Esophagus (tissue), 2 donors: ENCODE data around the gene PTPRE. TPM values are rescaled to one million over a fixed set of nuclear protein-coding genes. Genes with fewer than 3 reads are reported as not detected.
"Not testable (repeated sequence)": the region's sequence is repeated elsewhere in the genome, so short reads cannot be mapped to it uniquely, and the experiment has no call there.

ENCODE experiments used
- H3K27ac ChIP-seq, 2 donors: one replicate each; pipeline ENCODE4 v1.5.1; 2013; ENCODE audit warnings: low read depth in 2 of 2, mild to moderate bottlenecking in 2 of 2, inconsistent platforms in 1 of 2, low read length in 1 of 2, moderate library complexity in 1 of 2
- H3K27me3 ChIP-seq, 2 donors: one replicate each; pipeline ENCODE4 v1.6.1; 2013; ENCODE audit warnings: low read length in 2 of 2, control low read depth in 1 of 2, mild to moderate bottlenecking in 1 of 2; ENCODE audit not compliant: insufficient read depth in 2 of 2, control insufficient read depth in 1 of 2
- H3K36me3 ChIP-seq, 2 donors: one replicate each; pipeline ENCODE4 v1.6.1; 2013; ENCODE audit warnings: low read length in 1 of 2; ENCODE audit not compliant: control insufficient read depth in 2 of 2, insufficient read depth in 2 of 2
- H3K4me1 ChIP-seq, 2 donors: one replicate each; pipeline ENCODE4 v1.6.1; 2013; ENCODE audit warnings: low read length in 1 of 2; ENCODE audit not compliant: control insufficient read depth in 2 of 2, insufficient read depth in 2 of 2
- H3K4me3 ChIP-seq, 2 donors: one replicate each; pipeline ENCODE4 v1.5.1; 2013; ENCODE audit warnings: low read length in 2 of 2, mild to moderate bottlenecking in 2 of 2, low read depth in 1 of 2, moderate library complexity in 1 of 2
- H3K9me3 ChIP-seq, 2 donors: one replicate each; pipeline ENCODE4 v1.6.1; 2013; ENCODE audit warnings: mild to moderate bottlenecking in 2 of 2, low read depth in 1 of 2, low read length in 1 of 2, moderate library complexity in 1 of 2; ENCODE audit not compliant: control insufficient read depth in 2 of 2, insufficient read depth in 1 of 2
- WGBS, 2 donors: extraction: QIAGEN DNeasy Blood & Tissue Kit; methylation state at CpG; one replicate each; pipeline ENCODE4 v1.1.7; 2013; 5-methylcytosine and 5-hydroxymethylcytosine counted together
- polyA plus RNA-seq, 2 donors: library from polyadenylated mRNA; stranded (reverse); fragments of 200-250 nt; gene quantifications; one replicate each; pipeline ENCODE4 v1.2.3, GENCODE V29; 2013
- donor health status: healthy with polysubstance abuse.
- donor health status: Bipolar disorder and iron deficiency.

PTPRE gene
- polyA plus RNA-seq, 2 donors: 3.8 to 5.5 TPM

- Histone ChIP-seq H3K27ac (no peak overlapping the region), H3K4me3 (no peak overlapping the region), H3K36me3 (no peaks in the 10 kb centered on the region), H3K27me3 (no peaks in the 10 kb centered on the region), H3K9me3 (peaks cover 0 to 2% of the 10 kb centered on the region in 2 donors), H3K4me1 (no peaks in the 10 kb centered on the region)
- 80 to 83% methylated on average over 10 of the region's 10 CpGs for WGBS, 2 donors
Measured at GRCh38 chr10:127982601-127983000, 75.7 kb downstream of the PTPRE start.

GRCh38 chr10:127983344-127984100 is 76.6 kb downstream of the PTPRE start:
- H3K4me1 ChIP-seq: no peaks in the 10 kb centered on the region
- H3K4me3 ChIP-seq: no peak overlapping the region
- no peaks in the 10 kb centered on the region for H3K27me3 ChIP-seq
- H3K9me3 ChIP-seq: peaks cover 0 to 2% of the 10 kb centered on the region in 2 donors
- H3K27ac ChIP-seq: no peak overlapping the region
- WGBS, 2 donors: 64 to 68% methylated on average over 19 of the region's 19 CpGs
- no peaks in the 10 kb centered on the region for H3K36me3 ChIP-seq

- Histone ChIP-seq H3K27me3 (no peaks in the 10 kb centered on the region), H3K36me3 (no peaks in the 10 kb centered on the region), H3K4me1 (no peaks in the 10 kb centered on the region), H3K9me3 (peaks cover 0 to 2% of the 10 kb centered on the region in 2 donors), H3K4me3 (no peak overlapping the region), H3K27ac (no peak overlapping the region)
- WGBS, 2 donors: 85 to 88% methylated on average over 6 of the region's 6 CpGs
Measured at GRCh38 chr10:127984945-127985344, 78.0 kb downstream of the PTPRE start.

GRCh38 chr10:127986531-127987466 is 79.9 kb downstream of the PTPRE start:
- no peaks in the 10 kb centered on the region for H3K9me3 ChIP-seq
- H3K4me1 ChIP-seq: peaks cover 0 to under 1% of the 10 kb centered on the region in 2 donors
- H3K36me3 ChIP-seq: no peaks in the 10 kb centered on the region
- H3K4me3 ChIP-seq: no peak overlapping the region
- H3K27me3 ChIP-seq: no peaks in the 10 kb centered on the region
- 59 to 69% methylated on average over 14 of the region's 14 CpGs for WGBS, 2 donors
- peak overlapping the region in 1 of 2 donors; percentile 34 for H3K27ac ChIP-seq

DNA sequence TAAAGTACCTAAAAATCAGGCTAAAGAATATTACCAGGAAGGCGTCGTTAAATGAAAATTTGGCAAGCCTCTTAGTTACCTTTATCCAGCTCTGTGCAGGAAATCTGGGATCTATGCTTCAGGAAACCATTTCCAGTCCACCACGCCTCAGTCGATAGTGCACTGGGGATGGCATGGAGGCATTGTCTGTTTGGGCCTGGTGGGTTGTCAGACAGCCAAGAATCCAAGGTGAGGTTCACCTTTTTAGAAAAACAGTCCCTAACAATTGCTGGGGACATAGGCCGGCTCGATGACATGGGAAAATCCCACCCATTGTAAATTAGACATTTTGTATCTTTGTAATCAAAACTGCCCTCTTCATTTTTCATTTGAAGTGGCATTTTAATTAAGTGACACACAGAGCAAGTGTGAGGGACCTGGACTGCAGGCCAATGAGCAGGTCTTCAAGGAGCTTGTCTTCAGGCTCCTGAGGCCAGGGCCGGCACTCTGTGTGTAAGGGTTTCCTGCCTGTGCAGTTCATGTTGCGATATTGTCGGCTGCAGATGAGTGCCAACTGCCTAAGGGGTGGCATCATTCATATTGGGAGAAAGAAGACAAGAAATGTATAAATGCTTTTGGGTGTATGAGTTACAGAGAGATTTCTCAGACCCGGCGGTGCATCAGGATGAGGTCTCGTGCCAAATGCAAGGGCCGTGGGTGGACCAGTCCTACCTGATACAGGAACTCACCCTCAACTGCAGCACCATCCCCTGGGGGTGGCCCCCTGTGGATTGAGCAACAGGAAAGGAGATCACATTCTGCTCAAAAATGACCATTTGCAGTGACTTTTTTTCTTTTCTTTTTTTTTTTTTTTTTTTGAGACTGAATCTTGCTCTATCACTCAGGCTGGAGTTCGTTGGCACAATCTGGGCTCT is 80.8 kb downstream of the PTPRE start:
- Histone ChIP-seq H3K27ac (peak overlapping the region in 1 of 2 donors; percentile 23), H3K4me1 (peaks cover 0 to 2% of the 10 kb centered on the region in 2 donors), H3K27me3 (no peaks in the 10 kb centered on the region), H3K9me3 (no peaks in the 10 kb centered on the region), H3K4me3 (no peak overlapping the region), H3K36me3 (no peaks in the 10 kb centered on the region)
- 78 to 79% methylated on average over 14 of the region's 14 CpGs for WGBS, 2 donors

DNA sequence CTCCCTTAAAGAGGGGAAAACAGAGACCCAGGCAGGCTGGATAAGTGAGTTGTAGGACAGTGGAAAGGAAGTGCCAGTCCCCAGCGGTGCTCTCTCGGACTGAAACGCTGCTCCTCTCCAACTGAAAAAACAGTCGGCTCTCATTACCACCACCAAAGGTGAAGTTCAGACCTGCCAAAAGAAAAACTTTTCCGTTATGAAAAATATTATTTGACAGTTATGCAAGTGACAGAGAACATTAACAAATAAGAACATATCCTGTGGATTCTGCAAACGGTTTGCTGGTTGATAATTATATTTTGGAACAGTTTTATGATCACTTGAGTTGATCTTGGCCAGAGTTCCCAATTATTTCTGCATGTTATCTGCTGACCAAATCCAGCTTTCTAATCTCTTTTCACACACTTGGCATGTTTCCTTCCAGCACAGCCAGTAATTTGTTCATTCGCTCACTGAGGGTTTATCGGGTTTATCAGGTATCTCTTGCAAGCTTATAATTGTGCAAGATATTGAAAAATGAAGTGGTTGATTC is 82.6 kb downstream of the PTPRE start:
- H3K36me3 ChIP-seq: no peaks in the 10 kb centered on the region

DNA sequence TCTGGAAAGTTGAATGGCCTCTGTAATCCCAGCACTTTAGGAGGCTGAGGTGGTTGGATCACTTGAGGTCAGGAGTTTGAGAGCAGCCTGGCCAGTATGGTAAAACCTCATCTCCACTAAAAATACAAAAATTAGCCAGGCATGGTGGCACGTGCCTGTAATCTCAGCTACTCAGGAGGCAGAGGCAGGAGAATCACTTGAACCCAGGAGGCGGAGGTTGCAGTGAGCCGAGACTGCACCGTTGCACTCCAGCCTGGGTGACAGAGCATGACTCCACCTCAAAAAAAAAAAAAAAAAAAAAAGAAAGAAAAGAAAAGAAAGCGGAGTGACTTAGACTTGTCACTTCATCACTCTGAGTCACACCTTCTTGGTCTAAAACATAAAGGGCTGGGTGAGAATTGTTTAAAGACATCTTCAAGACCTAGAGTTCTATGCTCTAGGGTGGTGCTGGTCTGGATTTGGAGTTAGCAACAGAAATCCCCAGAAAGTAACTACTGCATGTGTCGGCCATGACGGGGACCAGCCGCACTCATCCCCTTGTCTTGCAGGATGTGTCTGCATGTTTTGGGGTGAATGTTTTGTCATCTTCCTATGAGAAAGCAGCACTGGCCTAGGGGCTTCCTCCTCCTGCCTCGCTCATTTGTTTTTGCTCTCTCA is 83.4 kb downstream of the PTPRE start:
- H3K36me3 ChIP-seq, H3K4me1 ChIP-seq, H3K9me3 ChIP-seq, H3K4me3 ChIP-seq, H3K27me3 ChIP-seq: not testable (repeated sequence)
- H3K27ac ChIP-seq: peak overlapping the region in 1 of 2 donors; percentile 59
- WGBS, 2 donors: 58 to 63% methylated on average over 9 of the region's 9 CpGs

More for the DNA sequence above, 82.6 kb downstream of the PTPRE start:
- H3K27ac ChIP-seq: peak overlapping the region in 1 of 2 donors; percentile 21
- peaks cover 0 to 2% of the 10 kb centered on the region in 2 donors for H3K4me1 ChIP-seq
- no peaks in the 10 kb centered on the region for H3K27me3 ChIP-seq
- no peak overlapping the region for H3K4me3 ChIP-seq
- 25 to 29% methylated on average over 8 of the region's 8 CpGs for WGBS, 2 donors
- H3K9me3 ChIP-seq: no peaks in the 10 kb centered on the region

DNA sequence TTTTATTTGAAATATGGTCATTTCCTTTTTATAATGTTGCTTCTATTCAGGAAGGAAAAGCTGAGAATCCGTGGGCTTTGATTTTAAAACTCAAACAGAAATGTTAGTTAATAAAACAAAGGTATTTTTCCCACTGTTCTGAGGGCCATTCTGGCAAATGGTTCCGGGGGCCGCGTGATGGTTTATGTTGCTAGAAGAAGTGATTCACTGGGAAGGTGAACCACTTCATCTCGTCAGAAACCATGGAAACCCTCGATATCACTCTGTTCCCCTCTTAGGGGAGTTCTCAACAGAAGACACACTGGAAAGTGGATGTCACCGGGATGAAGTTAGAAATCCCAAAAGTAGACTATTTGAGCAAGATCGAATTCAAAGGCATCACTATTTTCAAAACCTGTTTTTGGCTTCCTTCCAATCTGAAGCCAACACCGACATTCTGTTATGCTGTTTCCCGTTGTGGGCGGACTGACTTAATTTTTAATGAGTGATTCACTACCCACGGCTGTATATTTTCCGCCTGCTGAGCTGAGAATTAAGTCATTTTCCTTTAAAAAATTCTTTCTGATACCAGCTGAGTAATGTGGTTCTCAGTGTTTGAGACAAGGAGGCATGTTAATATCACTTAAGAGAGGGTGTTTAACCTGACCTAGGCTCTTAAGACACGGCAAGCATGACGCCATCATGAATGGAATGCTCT is 84.1 kb downstream of the PTPRE start:
- Histone ChIP-seq H3K27me3 (no peaks in the 10 kb centered on the region), H3K36me3 (no peaks in the 10 kb centered on the region), H3K4me1 (peaks cover 0 to 2% of the 10 kb centered on the region in 2 donors), H3K9me3 (no peaks in the 10 kb centered on the region), H3K4me3 (no peak overlapping the region), H3K27ac (no peak overlapping the region)
- WGBS, 2 donors: 44 to 48% methylated on average over 15 of the region's 15 CpGs
